Measurements from ENCODE around the gene MYL4. TPM values are rescaled to one million over a fixed set of nuclear protein-coding genes. Genes with fewer than 3 reads are reported as not detected.
"Not testable (repeated sequence)": the region's sequence is repeated elsewhere in the genome, so short reads cannot be mapped to it uniquely, and the experiment has no call there.

MYL4 gene
- total RNA-seq, 1 donor from 2014 or later = 113 TPM

- intact Hi-C loops (cut with DNase I) = no loop called here
Measured at GRCh38 chr17:47262586-47262985, 53.4 kb downstream of the MYL4 start.

GRCh38 chr17:47264166-47264565, 55.0 kb downstream of the MYL4 start:
- DNase-seq (ENCODE audit: low spot score) = no peak
- intact Hi-C loops (cut with DNase I) = no loop called here

More at GRCh38 chr17:47262586-47262985, 53.4 kb downstream of the MYL4 start:
- DNase-seq (ENCODE audit: low spot score) = no peak

- intact Hi-C loops (cut with DNase I) = no loop called here
Measured at GRCh38 chr17:47265983-47266541, 56.9 kb downstream of the MYL4 start.

GRCh38 chr17:47266782-47267181, 57.6 kb downstream of the MYL4 start:
- no peak for DNase-seq (ENCODE audit: low spot score)
- intact Hi-C loops (cut with DNase I) = no loop called here

More at GRCh38 chr17:47265983-47266541, 56.9 kb downstream of the MYL4 start:
- DNase-seq (ENCODE audit: low spot score) = no peak

GRCh38 chr17:47267354-47267828, 58.2 kb downstream of the MYL4 start:
- no peak for DNase-seq (ENCODE audit: low spot score)
- intact Hi-C loops (cut with DNase I) = no loop called here

GRCh38 chr17:47268964-47269363, 59.8 kb downstream of the MYL4 start:
- DNase-seq (ENCODE audit: low spot score); intact Hi-C loops (cut with DNase I): not testable (repeated sequence)

GRCh38 chr17:47269561-47270280, 60.6 kb downstream of the MYL4 start:
- intact Hi-C loops (cut with DNase I); DNase-seq (ENCODE audit: low spot score): not testable (repeated sequence)

- intact Hi-C loops (cut with DNase I) = no loop called here
- no peak for DNase-seq (ENCODE audit: low spot score)
Measured at GRCh38 chr17:47270946-47271705, 62.0 kb downstream of the MYL4 start.

- intact Hi-C loops (cut with DNase I) = no loop called here
- DNase-seq (ENCODE audit: low spot score) = no peak
Measured at GRCh38 chr17:47272491-47272890, 63.3 kb downstream of the MYL4 start.

- intact Hi-C loops (cut with DNase I) = no loop called here
Measured at GRCh38 chr17:47273245-47273644, 64.1 kb downstream of the MYL4 start.

More at GRCh38 chr17:47273245-47273644, 64.1 kb downstream of the MYL4 start:
- DNase-seq (ENCODE audit: low spot score) = no peak

Other genes with a start within 250 kb of the MYL4 start
- 0.38 TPM for gene RPRML, start 230.1 kb upstream of the MYL4 start, total RNA-seq
- gene CDC27, start 20.1 kb upstream of the MYL4 start, total RNA-seq = 81.2 TPM
- gene ITGB3, start 44.5 kb downstream of the MYL4 start, total RNA-seq = 5.7 TPM
- gene EFCAB13, start 114.6 kb downstream of the MYL4 start, total RNA-seq = 3.0 TPM

All from cardiac septum (tissue), 1 donor.